ENCODE measurements around the gene PHF12.

PHF12 gene

DNA sequence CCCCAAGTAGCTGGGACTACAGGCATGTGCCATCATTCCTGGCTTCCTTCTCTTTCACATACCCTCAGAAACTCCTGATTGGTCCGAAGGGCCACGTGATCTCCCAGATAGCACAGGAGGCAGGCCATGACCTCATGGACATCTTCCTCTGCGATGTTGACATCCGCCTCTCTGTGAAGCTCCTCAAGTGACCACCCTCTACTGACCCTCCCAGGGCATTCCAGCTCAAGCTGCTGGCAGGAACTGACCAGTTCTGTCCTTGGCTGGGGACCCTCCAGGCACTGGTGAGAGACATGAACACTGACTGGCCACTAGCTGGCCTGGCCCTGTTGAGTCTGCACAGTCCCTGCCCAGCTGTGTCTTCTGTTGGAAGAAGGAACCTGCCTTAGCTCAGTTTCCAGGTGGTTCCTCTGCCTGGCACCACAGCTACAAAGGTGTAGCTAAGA lies 90.9 kb downstream of the PHF12 start:
- DNase-seq (ENCODE audit: low read depth in 2 of 2), result no peak

- no peak for DNase-seq (ENCODE audit: low read depth in 2 of 2)
Observed at GRCh38 chr17:28858801-28859355, 92.4 kb downstream of the PHF12 start.

DNA sequence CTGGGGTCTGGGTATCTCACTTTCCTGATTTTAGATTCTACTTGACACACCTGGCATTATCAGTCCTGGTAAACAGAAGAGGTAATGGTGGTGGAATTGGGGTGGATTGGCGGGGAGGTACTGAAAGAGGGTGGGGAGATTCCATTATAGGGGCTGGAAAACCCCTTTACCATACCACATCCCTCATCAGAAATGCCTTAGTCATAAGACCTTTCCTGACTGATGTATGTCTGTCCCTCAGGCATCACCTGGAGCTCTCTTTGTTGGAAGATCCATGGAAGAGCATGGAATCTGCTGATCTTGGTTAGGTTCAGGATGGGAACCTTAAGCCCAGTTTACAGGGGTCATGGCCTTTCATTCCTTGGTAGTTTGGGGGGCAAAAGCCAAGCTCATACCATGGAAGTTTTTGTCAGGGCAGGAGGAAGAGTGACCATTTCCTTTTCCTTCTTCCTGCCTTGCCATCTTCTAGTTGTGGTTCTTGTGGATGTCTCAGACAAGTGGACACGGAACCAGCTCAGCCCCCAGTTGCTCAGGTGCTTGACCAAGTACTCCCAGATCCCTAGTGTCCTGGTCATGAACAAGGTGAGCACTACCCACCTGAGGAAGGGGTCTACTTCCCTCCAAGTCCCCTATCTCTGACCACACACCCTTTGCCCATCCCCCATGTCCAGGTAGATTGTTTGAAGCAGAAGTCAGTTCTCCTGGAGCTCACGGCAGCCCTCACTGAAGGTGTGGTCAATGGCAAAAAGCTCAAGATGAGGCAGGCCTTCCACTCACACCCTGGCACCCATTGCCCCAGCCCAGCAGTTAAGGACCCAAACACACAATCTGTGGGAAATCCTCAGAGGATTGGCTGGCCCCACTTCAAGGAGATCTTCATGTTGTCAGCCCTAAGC lies 93.2 kb downstream of the PHF12 start:
- DNase-seq (ENCODE audit: low read depth in 2 of 2), result no peak

DNA sequence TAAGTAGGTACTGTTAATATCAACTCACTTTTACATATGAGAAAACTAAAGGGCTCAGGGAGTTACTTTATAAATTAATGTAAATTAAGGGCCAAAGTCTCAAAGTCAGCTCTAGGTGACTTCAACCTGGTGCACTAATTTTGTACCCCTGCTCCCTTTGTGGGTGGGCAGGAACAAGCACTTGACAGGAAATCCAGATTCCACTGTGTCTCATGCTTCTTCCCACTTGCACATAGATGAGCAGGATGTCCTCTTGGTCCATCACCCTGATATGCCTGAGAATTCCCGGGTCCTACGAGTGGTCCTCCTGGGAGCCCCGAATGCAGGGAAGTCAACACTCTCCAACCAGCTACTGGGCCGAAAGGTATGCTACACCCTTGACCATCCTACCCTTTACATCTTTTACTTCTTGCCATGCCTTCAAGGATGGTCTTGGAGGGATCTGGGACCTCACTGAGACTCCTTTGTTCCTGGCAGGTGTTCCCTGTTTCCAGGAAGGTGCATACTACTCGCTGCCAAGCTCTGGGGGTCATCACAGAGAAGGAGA lies 95.2 kb downstream of the PHF12 start:
- DNase-seq (ENCODE audit: low read depth in 2 of 2), result no peak

- no peak for DNase-seq (ENCODE audit: low read depth in 2 of 2)
Observed at GRCh38 chr17:28855336-28855679, 96.0 kb downstream of the PHF12 start.

Data from fibroblast of skin of left biceps (primary cell).